Measurements from ENCODE around the gene RCL1. TPM values are rescaled to one million over a fixed set of nuclear protein-coding genes. Genes with fewer than 3 reads are reported as not detected.

The RCL1 gene
- total and polyA plus RNA-seq, 2 of the 13 experiments (the other 11 are each of a cell fraction or from before 2014, with no cell fraction given), result 22.3 to 31.6 TPM

GRCh38 chr9:4849369-4849768 is 56.6 kb downstream of the RCL1 start (continued):
- no peak for TF ChIP-seq ZSCAN20 (CRISPR knock-in tag; IDR thresholded peaks at IDR 0.05; ENCODE audit: borderline replicate concordance)
- TF ChIP-seq IRF2 (CRISPR knock-in tag; IDR thresholded peaks at IDR 0.05), result 0 out of 2 replicates have a peak, but pooled peaks have one; percentile 16
- no peak for TF ChIP-seq TCF12 (IDR thresholded peaks at IDR 0.05)
- no peak for TF ChIP-seq TCF12 (CRISPR knock-in tag; IDR thresholded peaks at IDR 0.05)
- TF ChIP-seq ZNF580 (CRISPR knock-in tag; IDR thresholded peaks at IDR 0.05; ENCODE audit: borderline replicate concordance, low read depth), result 0 out of 2 replicates have a peak, but pooled peaks have one; percentile 25
- TF ChIP-seq MTERF4 (CRISPR knock-in tag; IDR thresholded peaks at IDR 0.05), result no peak
- TF ChIP-seq ZBTB38 (CRISPR knock-in tag; IDR thresholded peaks at IDR 0.05), result peak; percentile 52; the same call in 1 of the 2 replicates
- 0 out of 2 replicates have a peak, but pooled peaks have one; percentile 22 for TF ChIP-seq SMC3 (IDR thresholded peaks at IDR 0.05; ENCODE audit: low read length)
- peak; percentile 25; the same call in 1 of the 2 replicates for TF ChIP-seq FOXO1 (CRISPR knock-in tag; IDR thresholded peaks at IDR 0.05)
- 0 out of 2 replicates have a peak, but pooled peaks have one; percentile 30 for TF ChIP-seq HNF1B (CRISPR knock-in tag; IDR thresholded peaks at IDR 0.05)
- 0 out of 2 replicates have a peak, but pooled peaks have one; percentile 14 for TF ChIP-seq FOXA3 (CRISPR knock-in tag; IDR thresholded peaks at IDR 0.05)
- TF ChIP-seq RAD21 (CRISPR knock-in tag; IDR thresholded peaks at IDR 0.05), result 0 out of 2 replicates have a peak, but pooled peaks have one; percentile 12
- no peak for TF ChIP-seq PHF5A (CRISPR knock-in tag; IDR thresholded peaks at IDR 0.05; ENCODE audit: low read depth, unreplicated experiment)
- peak; percentile 54; the same call in 1 of the 2 replicates for TF ChIP-seq RXRB (CRISPR knock-in tag; IDR thresholded peaks at IDR 0.05; ENCODE audit: borderline replicate concordance)
- TF ChIP-seq ZBTB10 (CRISPR knock-in tag; IDR thresholded peaks at IDR 0.05; ENCODE audit: borderline replicate concordance), result no peak
- TF ChIP-seq SOX5 (CRISPR knock-in tag; IDR thresholded peaks at IDR 0.05; ENCODE audit: borderline replicate concordance), result peak; percentile 55; the same call in 1 of the 2 replicates
- TF ChIP-seq FOSL2 (CRISPR knock-in tag; IDR thresholded peaks at IDR 0.05), result 0 out of 2 replicates have a peak, but pooled peaks have one; percentile 9
- TF ChIP-seq FOXP1 (IDR thresholded peaks at IDR 0.05), result no peak
- peak; percentile 42 for TF ChIP-seq FOXP1 (CRISPR knock-in tag; IDR thresholded peaks at IDR 0.05)
- TF ChIP-seq HNF4A (CRISPR knock-in tag; IDR thresholded peaks at IDR 0.05), result peak; percentile 73
- no peak for TF ChIP-seq ZSCAN9 (CRISPR knock-in tag; IDR thresholded peaks at IDR 0.05; ENCODE audit: borderline replicate concordance)
- TF ChIP-seq REPIN1 (CRISPR knock-in tag; IDR thresholded peaks at IDR 0.05; ENCODE audit: borderline replicate concordance, low read depth), result no peak
- TF ChIP-seq MED1 (CRISPR knock-in tag; IDR thresholded peaks at IDR 0.05), result peak; percentile 42; the same call in 1 of the 2 replicates
- TF ChIP-seq HOXA3 (CRISPR knock-in tag; IDR thresholded peaks at IDR 0.05), result peak; percentile 27; the same call in 1 of the 2 replicates
- TF ChIP-seq ZBTB33 (CRISPR knock-in tag; IDR thresholded peaks at IDR 0.05), result peak; percentile 91
- no peak for TF ChIP-seq HNRNPUL1 (IDR thresholded peaks at IDR 0.05; ENCODE audit: low read depth, low read length)

Measured in HepG2 (cell line).